Astrocyte (in vitro differentiated cells and primary cell): Measurements from ENCODE around the gene DCTD. TPM values are rescaled to one million over a fixed set of nuclear protein-coding genes. Genes with fewer than 3 reads are reported as not detected.

ENCODE experiments used
- DNase-seq: peaks from one replicate; pipeline ENCODE4 v3.0.0-alpha.2; 2010; ENCODE audit warnings: low read depth
- FAIRE-seq: peaks from 2 replicates; lab custom pipeline; 2011; peaks lifted over from hg19 to GRCh38; lab: Jason Lieb, UNC
- H2AFZ ChIP-seq: 2 replicates; pipeline ENCODE4 v1.6.0; 2012; ENCODE audit warnings: low read depth, low read length, inconsistent platforms
- H3K27ac ChIP-seq: 2 replicates; pipeline ENCODE4 v1.5.1; 2011; ENCODE audit warnings: low read depth, low read length, inconsistent platforms
- H3K27me3 ChIP-seq: 2 replicates; pipeline ENCODE4 v1.6.0; 2011; ENCODE audit warnings: low read length, inconsistent platforms; ENCODE audit not compliant: insufficient read depth
- H3K36me3 ChIP-seq: 2 replicates; pipeline ENCODE4 v1.5.1; 2011; ENCODE audit warnings: low read length, inconsistent platforms; ENCODE audit not compliant: insufficient read depth
- H3K4me1 ChIP-seq: 2 replicates; pipeline ENCODE4 v1.5.1; 2011; ENCODE audit warnings: low read length, inconsistent platforms; ENCODE audit not compliant: insufficient read depth
- H3K4me2 ChIP-seq: 2 replicates; pipeline ENCODE4 v1.6.0; 2012; ENCODE audit warnings: low read length, inconsistent platforms
- H3K4me3 ChIP-seq: 2 replicates; pipeline ENCODE4 v1.5.1; 2011; ENCODE audit warnings: low read depth, mild to moderate bottlenecking, low read length, inconsistent platforms; ENCODE audit not compliant: insufficient read depth
- H3K79me2 ChIP-seq: 2 replicates; pipeline ENCODE4 v1.6.0; 2012; ENCODE audit warnings: mild to moderate bottlenecking, low read length, inconsistent platforms; ENCODE audit not compliant: insufficient read depth
- H3K9ac ChIP-seq: 2 replicates; pipeline ENCODE4 v1.6.0; 2012; ENCODE audit warnings: mild to moderate bottlenecking, low read length, inconsistent platforms
- H3K9me3 ChIP-seq: 2 replicates; pipeline ENCODE4 v1.5.1; 2012; ENCODE audit warnings: low read depth, mild to moderate bottlenecking, low read length, inconsistent platforms; ENCODE audit not compliant: insufficient read depth
- H4K20me1 ChIP-seq: 2 replicates; pipeline ENCODE4 v1.6.0; 2012; ENCODE audit warnings: low read length, inconsistent platforms; ENCODE audit not compliant: insufficient read depth
- H3K27ac Mint-ChIP-seq: one replicate; pipeline ENCODE4 v1.8.0; 2021; ENCODE audit warnings: mild to moderate bottlenecking, mixed read lengths; ENCODE audit not compliant: unreplicated experiment
- H3K27me3 Mint-ChIP-seq: one replicate; pipeline ENCODE4 v1.8.0; 2021; ENCODE audit warnings: low read depth, mixed read lengths; ENCODE audit not compliant: unreplicated experiment
- H3K36me3 Mint-ChIP-seq: one replicate; pipeline ENCODE4 v1.8.0; 2021; ENCODE audit warnings: low read depth, mixed read lengths; ENCODE audit not compliant: unreplicated experiment
- H3K4me1 Mint-ChIP-seq: one replicate; pipeline ENCODE4 v1.8.0; 2021; ENCODE audit warnings: low read depth, mixed read lengths; ENCODE audit not compliant: unreplicated experiment
- H3K4me3 Mint-ChIP-seq: one replicate; pipeline ENCODE4 v1.8.0; 2021; ENCODE audit warnings: mild to moderate bottlenecking, moderate library complexity, mixed read lengths; ENCODE audit not compliant: unreplicated experiment
- H3K9me3 Mint-ChIP-seq: one replicate; pipeline ENCODE4 v1.8.0; 2021; ENCODE audit warnings: mild to moderate bottlenecking, mixed read lengths; ENCODE audit not compliant: unreplicated experiment
- EZH2 ChIP-seq: IDR thresholded peaks from 2 replicates; pipeline ENCODE4 v1.6.1; 2012; ENCODE audit warnings: mild to moderate bottlenecking, low read length, inconsistent platforms; ENCODE audit not compliant: insufficient read depth
- total RNA-seq: library from RNA; stranded (reverse); gene quantifications from 2 replicates; pipeline ENCODE4 v1.2.1, GENCODE V29; 2021
- TF ChIP-seq, protein P1 (sequence below): IDR thresholded peaks from 2 replicates; pipeline ENCODE4 v1.5.1; 2011; ENCODE audit warnings: low read depth, mild to moderate bottlenecking, inconsistent platforms, low read length, moderate library complexity; ENCODE audit not compliant: insufficient read depth

Gene DCTD
- total RNA-seq, 1 donor from 2014 or later = 119 TPM

GRCh38 chr4:182916483-182917181 lies 554 bp downstream of the DCTD start:
- TF ChIP-seq, protein P1, sequence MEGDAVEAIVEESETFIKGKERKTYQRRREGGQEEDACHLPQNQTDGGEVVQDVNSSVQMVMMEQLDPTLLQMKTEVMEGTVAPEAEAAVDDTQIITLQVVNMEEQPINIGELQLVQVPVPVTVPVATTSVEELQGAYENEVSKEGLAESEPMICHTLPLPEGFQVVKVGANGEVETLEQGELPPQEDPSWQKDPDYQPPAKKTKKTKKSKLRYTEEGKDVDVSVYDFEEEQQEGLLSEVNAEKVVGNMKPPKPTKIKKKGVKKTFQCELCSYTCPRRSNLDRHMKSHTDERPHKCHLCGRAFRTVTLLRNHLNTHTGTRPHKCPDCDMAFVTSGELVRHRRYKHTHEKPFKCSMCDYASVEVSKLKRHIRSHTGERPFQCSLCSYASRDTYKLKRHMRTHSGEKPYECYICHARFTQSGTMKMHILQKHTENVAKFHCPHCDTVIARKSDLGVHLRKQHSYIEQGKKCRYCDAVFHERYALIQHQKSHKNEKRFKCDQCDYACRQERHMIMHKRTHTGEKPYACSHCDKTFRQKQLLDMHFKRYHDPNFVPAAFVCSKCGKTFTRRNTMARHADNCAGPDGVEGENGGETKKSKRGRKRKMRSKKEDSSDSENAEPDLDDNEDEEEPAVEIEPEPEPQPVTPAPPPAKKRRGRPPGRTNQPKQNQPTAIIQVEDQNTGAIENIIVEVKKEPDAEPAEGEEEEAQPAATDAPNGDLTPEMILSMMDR = no peak
- no peak for TF ChIP-seq EZH2
- Histone ChIP-seq H3K9ac (peak overlapping the region; percentile 93), H3K36me3 (peaks cover 26% of the 10 kb centered on the region), H2AFZ (peak overlapping the region; percentile 76), H3K9me3 (no peaks in the 10 kb centered on the region), H3K4me1 (peaks cover 19% of the 10 kb centered on the region), H3K4me3 (peak overlapping the region; percentile 69), H3K27me3 (no peaks in the 10 kb centered on the region), H3K79me2 (peaks cover 41% of the 10 kb centered on the region), H4K20me1 (peaks cover 5% of the 10 kb centered on the region), H3K4me2 (peak overlapping the region; percentile 93), H3K27ac (peak overlapping the region; percentile 84)
- no peaks in the 10 kb centered on the region for H3K9me3 Mint-ChIP-seq
- H3K4me1 Mint-ChIP-seq = peaks cover 29% of the 10 kb centered on the region
- no peak for FAIRE-seq
- peak overlapping the region; percentile 51 for H3K27ac Mint-ChIP-seq
- H3K27me3 Mint-ChIP-seq = no peaks in the 10 kb centered on the region
- peak overlapping the region; percentile 82 for H3K4me3 Mint-ChIP-seq
- peaks cover 9% of the 10 kb centered on the region for H3K36me3 Mint-ChIP-seq
- peak; percentile 70 for DNase-seq

GRCh38 chr4:182914357-182914756 lies 2.8 kb downstream of the DCTD start:
- no peak for FAIRE-seq
- no peak overlapping the region for H3K27ac ChIP-seq
- no peak for DNase-seq
- H4K20me1 ChIP-seq = peaks cover 9% of the 10 kb centered on the region
- H3K27me3 Mint-ChIP-seq = no peaks in the 10 kb centered on the region
- no peak overlapping the region for H3K27ac Mint-ChIP-seq
- no peak overlapping the region for H3K9ac ChIP-seq
- H3K36me3 Mint-ChIP-seq = peaks cover 11% of the 10 kb centered on the region
- no peak overlapping the region for H3K4me2 ChIP-seq
- peaks cover 19% of the 10 kb centered on the region for H3K4me1 ChIP-seq
- H3K27me3 ChIP-seq = no peaks in the 10 kb centered on the region
- peaks cover 58% of the 10 kb centered on the region for H3K79me2 ChIP-seq
- H3K9me3 Mint-ChIP-seq = no peaks in the 10 kb centered on the region
- TF ChIP-seq, protein P1 = no peak
- no peak for TF ChIP-seq EZH2
- peaks cover 39% of the 10 kb centered on the region for H3K36me3 ChIP-seq
- H3K4me3 ChIP-seq = no peak overlapping the region
- H3K9me3 ChIP-seq = no peaks in the 10 kb centered on the region
- no peak overlapping the region for H2AFZ ChIP-seq
- H3K4me1 Mint-ChIP-seq = peaks cover 29% of the 10 kb centered on the region
- H3K4me3 Mint-ChIP-seq = no peak overlapping the region

GRCh38 chr4:182913621-182914020 lies 3.6 kb downstream of the DCTD start:
- Histone ChIP-seq H3K4me1 (peaks cover 19% of the 10 kb centered on the region), H3K9ac (no peak overlapping the region), H3K9me3 (no peaks in the 10 kb centered on the region), H2AFZ (no peak overlapping the region), H3K79me2 (peaks cover 58% of the 10 kb centered on the region), H3K27ac (no peak overlapping the region), H3K4me3 (no peak overlapping the region), H3K4me2 (no peak overlapping the region), H3K27me3 (no peaks in the 10 kb centered on the region), H4K20me1 (peaks cover 9% of the 10 kb centered on the region), H3K36me3 (peaks cover 42% of the 10 kb centered on the region)
- peaks cover 25% of the 10 kb centered on the region for H3K4me1 Mint-ChIP-seq
- H3K36me3 Mint-ChIP-seq = peaks cover 11% of the 10 kb centered on the region
- FAIRE-seq (peak; percentile 29), DNase-seq (no peak)
- H3K9me3 Mint-ChIP-seq = no peaks in the 10 kb centered on the region
- H3K27ac Mint-ChIP-seq = peak overlapping the region; percentile 35
- no peak overlapping the region for H3K4me3 Mint-ChIP-seq
- no peaks in the 10 kb centered on the region for H3K27me3 Mint-ChIP-seq
- TF ChIP-seq EZH2 = no peak
- TF ChIP-seq, protein P1 = no peak
